Epithelial cell of alveolus of lung (primary cell): Measurements from ENCODE around the gene ZNF181. TPM values are rescaled to one million over a fixed set of nuclear protein-coding genes. Genes with fewer than 3 reads are reported as not detected.

Source experiments
- total RNA-seq: library from RNA; depleted of rRNA; stranded (reverse); fragments of >200 nt; gene quantifications from 2 replicates; pipeline ENCODE4 v1.2.1, GENCODE V29; 2015

Gene ZNF181
- total RNA-seq = 8.5 and 19.0 TPM in 2 replicates

DNA sequence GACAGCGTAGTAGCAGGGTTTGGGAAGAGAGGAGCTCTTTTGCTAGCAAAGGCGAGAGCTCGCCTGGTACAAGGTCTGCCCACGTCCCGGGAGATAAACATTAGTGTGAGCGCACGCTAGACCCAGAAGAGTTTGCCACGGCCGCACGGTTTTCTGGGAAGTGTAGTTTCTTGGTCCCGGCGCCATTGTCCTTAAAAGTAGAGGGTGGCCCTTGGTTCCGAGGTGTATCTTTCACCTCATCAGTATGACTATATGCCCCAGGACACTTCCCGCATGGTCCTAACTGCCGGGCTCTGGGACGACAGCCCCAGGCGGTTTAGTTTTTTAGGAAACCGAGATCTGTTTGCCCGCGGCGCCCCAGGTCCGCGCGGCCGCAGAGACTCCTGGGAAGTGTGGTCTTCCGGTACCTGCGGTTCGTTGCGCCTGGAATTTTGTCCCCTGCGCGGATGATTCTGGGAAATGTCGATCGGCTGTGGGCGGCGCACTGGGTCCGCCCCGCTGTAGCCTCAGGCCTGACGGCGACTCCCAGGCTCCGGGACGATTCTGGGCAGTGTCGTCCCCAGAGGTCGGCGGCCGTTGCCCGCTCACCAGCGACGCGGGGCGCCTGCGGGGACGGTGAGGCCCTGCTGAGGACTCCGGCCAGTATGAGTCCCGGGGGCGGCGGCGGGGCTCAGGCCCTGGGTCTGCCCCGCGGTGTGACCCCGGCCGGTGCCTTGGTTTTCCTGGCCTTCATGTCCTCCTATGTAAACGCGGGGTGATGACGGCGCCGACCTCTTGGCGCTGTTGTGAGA is at the start of gene ZNF181:
ZNF181 (plus strand) TSS at position 498 of the 791 bp plus-strand sequence. CDS start 795 bp downstream, outside the sequence.

DNA sequence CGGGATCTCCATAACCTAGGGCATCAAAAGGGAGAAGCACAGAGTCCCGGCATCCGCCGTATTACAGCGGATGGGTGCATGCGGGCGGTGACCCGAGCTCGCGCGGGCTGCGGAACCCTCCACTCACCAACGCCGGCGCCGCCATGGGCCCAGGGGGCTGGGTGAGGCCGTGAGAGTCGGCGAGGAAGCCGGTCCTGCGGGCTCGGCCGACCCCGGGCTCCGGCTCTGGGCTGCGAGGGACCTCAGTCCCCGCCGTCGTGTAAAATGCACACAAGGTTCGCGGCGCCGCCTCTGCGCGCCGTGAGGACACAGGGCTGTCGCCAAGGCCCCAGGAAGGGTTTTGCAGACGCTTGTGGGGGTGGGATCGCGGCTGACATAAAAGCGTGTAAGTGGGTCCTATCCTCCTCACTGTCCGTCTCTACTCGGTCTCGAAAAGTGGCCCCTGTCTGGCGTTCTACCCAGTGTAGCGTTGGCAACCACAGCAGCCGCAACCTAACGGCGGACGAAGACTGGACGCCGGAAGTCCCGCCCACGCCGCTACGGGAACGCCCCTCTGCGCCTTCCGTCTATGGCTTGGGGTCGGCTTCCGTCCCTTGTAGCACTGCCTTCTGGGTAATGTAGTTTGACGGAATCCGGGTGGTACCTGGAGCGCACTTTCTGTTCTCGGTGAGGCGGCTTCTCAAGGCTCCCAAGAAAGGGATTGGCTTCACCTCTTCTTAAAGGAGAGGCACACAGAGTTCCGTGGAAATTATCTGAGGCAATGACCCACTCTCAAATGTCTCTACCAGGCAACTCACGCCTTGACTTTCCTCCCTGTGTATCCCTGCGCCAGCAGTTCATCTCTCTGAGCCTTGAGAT is 38.9 kb downstream of the ZNF181 start, which contains the start of gene ZNF599:
ZNF599 (minus strand) TSS at position 519 of the 858 bp plus-strand sequence; CDS start at position 145, 374 bp downstream.

Other genes starting within 250 kb of the ZNF181 start
- gene SCGB2B2, start 57.1 kb upstream of the ZNF181 start, total RNA-seq = not detected in 2 replicates
- gene ZNF302, start 56.6 kb upstream of the ZNF181 start, total RNA-seq = 7.1 and 15.8 TPM in 2 replicates
- 6.5 and 12.3 TPM in 2 replicates for gene ZNF599, start 39.0 kb downstream of the ZNF181 start, total RNA-seq
- gene ZNF30, start 192.7 kb downstream of the ZNF181 start, total RNA-seq = 1.2 and 3.2 TPM in 2 replicates
- gene ZNF792, start 230.0 kb downstream of the ZNF181 start, total RNA-seq = 3.7 and 3.8 TPM in 2 replicates